ENCODE data around the gene CDK12.

DNA sequence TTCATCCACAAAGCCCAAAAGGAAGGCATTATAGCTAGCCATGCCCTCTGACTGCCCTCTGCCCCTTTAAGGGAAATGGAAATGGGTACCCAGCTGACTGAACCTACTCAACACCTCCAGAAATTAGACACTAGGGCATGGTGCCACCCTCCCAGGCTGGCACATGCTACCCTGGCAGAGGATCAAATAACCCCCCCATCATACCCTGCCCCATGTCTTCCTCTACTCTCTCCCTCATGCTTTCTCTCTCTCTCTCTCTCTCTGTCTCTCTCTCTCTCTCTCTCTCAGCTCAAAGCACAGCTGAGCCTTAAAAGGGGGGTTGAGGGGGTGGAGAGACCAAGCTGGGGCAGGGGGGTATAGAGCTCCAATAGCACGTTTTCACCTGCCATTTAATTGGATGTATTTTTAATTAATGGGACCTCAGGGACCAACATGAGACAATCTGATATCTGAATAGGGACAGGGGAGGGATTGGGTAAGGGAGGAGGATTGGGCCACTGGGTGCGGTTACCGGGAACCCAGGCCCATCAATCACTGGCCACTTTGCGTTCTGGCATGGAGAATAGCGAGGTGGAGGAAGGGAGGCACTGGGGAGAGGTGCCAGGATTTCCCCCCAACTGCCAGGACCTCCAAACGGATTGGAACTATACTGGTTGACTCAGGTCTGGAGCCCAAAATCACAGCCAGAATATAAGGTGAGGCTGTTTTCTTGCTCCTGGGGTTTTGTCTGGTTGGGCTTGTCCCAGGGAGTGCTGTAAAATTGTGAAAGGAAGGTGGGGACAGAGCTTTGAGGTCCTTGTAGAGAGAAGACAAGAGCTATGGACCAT lies 88.7 kb downstream of the CDK12 start:
- TF ChIP-seq, protein P1, sequence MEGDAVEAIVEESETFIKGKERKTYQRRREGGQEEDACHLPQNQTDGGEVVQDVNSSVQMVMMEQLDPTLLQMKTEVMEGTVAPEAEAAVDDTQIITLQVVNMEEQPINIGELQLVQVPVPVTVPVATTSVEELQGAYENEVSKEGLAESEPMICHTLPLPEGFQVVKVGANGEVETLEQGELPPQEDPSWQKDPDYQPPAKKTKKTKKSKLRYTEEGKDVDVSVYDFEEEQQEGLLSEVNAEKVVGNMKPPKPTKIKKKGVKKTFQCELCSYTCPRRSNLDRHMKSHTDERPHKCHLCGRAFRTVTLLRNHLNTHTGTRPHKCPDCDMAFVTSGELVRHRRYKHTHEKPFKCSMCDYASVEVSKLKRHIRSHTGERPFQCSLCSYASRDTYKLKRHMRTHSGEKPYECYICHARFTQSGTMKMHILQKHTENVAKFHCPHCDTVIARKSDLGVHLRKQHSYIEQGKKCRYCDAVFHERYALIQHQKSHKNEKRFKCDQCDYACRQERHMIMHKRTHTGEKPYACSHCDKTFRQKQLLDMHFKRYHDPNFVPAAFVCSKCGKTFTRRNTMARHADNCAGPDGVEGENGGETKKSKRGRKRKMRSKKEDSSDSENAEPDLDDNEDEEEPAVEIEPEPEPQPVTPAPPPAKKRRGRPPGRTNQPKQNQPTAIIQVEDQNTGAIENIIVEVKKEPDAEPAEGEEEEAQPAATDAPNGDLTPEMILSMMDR (IDR thresholded peaks at IDR 0.05; ENCODE audit: low read length) = no peak
- TF ChIP-seq EZH2 (IDR thresholded peaks at IDR 0.05; ENCODE audit: borderline replicate concordance, low read length) = no peak

Measured in OCI-LY1 (cell line).